GM19452 (cell line): ENCODE results near the gene PTPRT.

Source experiments
- ATAC-seq: cut with Tn5 transposase; IDR thresholded peaks from one replicate; pipeline ENCODE4 v1.9.1; 2021; ENCODE audit not compliant: unreplicated experiment

PTPRT gene

GRCh38 chr20:42581311-42581710 is 608.4 kb downstream of the PTPRT start:
- ATAC-seq = no peak

DNA sequence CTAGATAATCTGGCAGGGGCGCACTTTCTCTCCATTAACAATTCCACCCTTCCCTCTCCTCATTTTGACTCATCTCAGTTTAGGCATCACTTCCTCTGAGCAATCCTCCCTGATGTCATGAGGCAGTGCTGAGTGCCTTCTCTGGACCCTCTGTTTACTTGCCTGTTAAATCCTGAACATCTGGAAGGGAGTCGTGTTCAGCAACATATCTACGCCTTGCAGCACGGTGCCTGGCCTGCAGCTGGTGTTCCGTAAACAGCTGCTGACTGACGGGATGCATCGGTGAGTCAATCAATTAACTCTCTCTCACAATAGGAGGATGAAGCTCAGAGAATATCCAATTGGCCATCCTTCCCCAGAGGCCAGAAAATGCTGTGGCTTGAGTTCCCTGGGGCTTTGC is 613.5 kb downstream of the PTPRT start:
- ATAC-seq = no peak

DNA sequence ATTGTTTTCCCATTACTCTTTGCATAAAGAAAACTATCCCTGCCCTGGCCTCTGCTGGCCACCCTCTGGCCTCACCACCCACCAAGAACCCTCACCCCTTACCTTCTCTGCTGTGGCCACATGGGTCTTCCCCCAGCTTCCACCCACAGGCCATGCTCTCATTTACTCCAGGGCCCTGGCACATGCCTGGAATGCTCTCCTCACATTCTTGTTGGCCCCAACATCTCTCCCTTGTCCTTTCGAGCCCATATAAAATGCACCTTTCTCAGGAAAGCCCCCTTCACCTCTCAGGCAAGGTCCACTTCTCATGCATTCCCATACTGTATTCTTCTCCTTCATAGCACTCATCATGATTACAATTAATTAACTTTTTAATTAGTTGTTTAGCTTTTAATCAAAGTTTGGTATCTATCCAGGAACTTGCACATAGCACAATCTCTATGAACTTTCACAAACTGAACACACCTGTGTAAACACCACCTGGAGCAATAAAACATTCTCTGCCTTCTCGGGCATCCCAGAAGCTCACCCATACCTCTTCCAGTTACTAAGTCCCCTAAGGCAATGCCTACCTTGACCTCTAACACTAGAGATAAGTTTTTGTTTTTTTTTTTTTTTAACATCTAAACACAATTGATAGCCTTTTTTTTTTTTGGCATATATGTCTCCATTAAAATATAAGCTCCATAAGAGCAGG is 617.2 kb downstream of the PTPRT start:
- no peak for ATAC-seq

DNA sequence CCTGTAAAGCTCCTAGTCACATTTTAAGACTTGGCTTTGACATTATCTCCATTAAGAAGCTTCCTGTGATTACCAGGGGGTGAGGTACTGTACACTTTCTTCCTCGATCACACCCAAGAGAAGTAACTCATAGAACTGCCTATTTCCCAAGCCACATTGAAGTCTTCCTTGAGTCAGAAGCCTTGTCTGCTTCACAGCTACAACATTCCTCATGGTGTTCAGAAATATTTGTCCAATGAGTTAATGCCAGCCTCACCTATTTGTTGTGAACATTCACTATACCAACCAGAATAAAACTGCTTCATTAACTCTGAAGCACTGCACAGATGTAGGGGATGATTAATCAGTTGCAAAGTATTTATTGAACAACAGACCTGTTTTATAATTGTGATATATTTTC is 622.3 kb downstream of the PTPRT start:
- ATAC-seq = no peak

DNA sequence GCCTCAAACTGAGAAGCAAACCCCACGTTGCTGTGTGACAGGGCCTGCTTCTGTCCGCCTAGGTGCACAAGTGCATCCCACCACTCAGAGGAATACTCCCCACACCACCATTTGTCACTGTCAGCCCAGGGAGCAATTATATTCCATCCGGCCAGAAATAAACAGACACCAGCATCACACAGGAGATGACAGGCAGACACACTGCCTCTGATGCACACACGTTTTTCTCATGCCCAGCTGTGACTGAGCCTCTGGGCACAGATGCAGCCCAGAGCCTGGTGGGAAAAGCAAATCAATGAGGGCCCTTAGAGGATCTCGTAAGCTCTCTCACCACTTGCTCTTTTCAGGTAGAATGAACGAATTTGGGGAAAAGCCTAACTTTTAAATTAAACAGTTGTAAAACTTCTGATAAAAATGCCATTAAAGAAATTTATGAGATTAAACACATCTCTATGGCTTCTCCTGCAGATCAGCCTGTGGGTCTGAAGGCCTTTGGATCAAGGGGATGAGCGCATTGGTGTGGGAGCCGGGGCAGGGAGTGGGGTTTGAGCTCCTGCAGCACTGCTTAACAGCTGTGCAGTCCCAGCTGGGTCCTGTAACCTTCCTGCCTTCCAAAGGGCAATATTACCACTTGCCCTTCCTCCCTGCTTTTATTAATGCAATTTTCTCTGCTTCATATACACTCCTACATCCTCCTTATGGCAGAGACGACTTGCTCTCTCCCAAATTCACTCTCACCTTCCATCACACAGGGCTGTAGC is 624.3 kb downstream of the PTPRT start:
- no peak for ATAC-seq

DNA sequence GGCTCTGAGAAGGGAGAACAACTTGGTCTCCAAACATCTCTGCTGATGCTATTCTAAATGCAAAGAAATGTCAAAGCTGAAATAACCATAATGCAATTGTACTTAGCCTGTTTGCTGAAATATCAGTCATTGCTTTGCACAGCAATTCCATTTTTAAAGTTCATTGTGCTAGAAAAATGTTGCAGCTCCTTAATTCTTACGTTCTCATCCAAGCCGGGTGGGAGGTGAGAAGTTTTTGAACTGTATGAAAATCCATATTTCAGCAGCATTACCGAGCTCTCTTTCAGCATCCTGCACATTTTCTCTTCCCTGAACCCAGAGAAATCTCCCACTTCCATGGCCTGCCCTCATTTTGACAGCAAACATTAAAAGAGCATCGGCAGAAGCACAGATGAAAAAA is 630.0 kb downstream of the PTPRT start:
- no peak for ATAC-seq

GRCh38 chr20:42556575-42556974 is 633.1 kb downstream of the PTPRT start:
- ATAC-seq = no peak

DNA sequence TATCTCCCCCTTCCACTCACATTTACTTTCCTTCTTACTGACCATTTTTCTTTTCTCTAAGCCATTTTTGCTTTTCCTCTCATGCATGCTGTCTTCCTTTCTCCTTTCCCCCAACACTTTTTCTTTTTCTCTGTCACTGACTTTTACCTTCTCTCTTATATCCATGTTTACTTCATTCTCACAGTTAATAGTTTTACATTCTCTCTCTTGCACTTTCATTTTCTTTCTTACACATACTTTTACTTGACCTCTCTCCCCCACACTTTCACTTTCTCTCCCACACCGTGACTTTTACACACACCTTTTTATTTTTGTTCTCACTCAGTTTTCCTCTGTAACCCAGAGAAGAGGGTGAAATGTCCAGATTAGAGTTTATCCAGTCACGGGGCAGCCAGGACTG is 636.3 kb downstream of the PTPRT start:
- no peak for ATAC-seq

GRCh38 chr20:42549496-42549895 is 640.2 kb downstream of the PTPRT start:
- no peak for ATAC-seq

GRCh38 chr20:42544926-42545325 is 644.8 kb downstream of the PTPRT start:
- ATAC-seq = no peak

- ATAC-seq = no peak
Observed at GRCh38 chr20:42532831-42533230, 656.9 kb downstream of the PTPRT start.

DNA sequence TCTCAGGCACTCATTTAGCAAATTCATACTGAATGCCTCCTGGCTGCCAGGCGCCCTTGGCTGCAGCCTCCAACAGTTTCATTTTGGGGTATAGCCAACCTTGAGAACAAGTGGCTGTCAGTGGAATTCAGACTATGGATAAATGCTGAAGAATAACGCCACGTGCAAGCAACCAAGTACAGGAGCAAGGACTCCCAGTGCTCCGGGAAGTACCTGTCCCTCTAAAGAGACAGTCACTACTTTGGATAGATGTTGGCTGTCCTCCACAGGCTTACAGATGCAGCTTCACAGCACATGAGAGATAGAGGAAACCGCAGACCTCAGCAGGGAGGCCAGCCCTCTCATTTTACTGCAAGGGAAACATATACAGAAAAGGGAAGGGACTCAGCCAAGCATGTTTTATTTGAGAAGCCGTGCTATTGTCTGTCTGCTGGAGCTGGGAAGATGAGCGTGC is 658.2 kb downstream of the PTPRT start:
- no peak for ATAC-seq

- no peak for ATAC-seq
Observed at GRCh38 chr20:42530855-42531448, 658.8 kb downstream of the PTPRT start.

DNA sequence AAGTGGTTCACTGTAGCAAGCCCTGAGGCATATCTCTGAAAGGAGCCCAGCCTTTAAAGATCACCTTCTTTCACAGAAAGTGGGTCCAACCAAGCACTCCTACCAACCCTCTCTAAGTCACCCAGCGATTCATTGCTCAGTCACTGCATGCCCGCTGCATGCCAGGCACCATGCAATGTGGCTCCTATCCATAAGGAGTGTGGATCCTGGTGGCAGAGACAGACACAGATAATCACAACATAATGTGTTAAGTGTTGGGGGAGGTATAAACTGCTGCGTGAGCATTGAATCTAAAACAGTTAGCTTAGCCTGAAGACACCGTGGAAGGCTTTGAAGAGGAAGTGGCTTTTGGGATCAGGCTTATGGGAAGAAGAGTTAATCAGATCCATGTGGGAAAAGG is 659.5 kb downstream of the PTPRT start:
- no peak for ATAC-seq

- ATAC-seq = no peak
Observed at GRCh38 chr20:42524058-42524457, 665.6 kb downstream of the PTPRT start.

- no peak for ATAC-seq
Observed at GRCh38 chr20:42516692-42517091, 673.0 kb downstream of the PTPRT start.

GRCh38 chr20:42510686-42511085 is 679.0 kb downstream of the PTPRT start:
- no peak for ATAC-seq

- no peak for ATAC-seq
Observed at GRCh38 chr20:42507874-42508273, 681.8 kb downstream of the PTPRT start.

DNA sequence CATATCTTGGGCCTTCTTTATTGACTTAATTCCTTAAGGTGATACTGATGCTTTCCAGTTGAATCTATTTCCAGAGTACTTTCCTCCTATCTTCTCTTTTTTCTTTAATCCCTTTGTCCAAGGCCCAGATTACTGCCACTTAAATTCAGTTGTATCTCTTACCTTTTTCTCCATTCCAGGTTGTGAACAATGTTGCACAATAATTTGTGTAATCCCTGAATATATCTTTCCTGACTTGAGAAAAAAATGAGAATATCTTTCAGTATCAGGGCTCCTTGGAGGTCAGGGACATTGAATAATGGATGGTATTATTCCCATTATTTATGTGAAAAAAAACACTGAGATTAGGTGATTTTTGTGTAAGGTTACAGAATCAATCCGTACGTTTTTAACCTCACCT is 683.3 kb downstream of the PTPRT start:
- no peak for ATAC-seq

- no peak for ATAC-seq
Observed at GRCh38 chr20:42502591-42502990, 687.1 kb downstream of the PTPRT start.

- ATAC-seq = no peak
Observed at GRCh38 chr20:42496595-42496994, 693.1 kb downstream of the PTPRT start.

DNA sequence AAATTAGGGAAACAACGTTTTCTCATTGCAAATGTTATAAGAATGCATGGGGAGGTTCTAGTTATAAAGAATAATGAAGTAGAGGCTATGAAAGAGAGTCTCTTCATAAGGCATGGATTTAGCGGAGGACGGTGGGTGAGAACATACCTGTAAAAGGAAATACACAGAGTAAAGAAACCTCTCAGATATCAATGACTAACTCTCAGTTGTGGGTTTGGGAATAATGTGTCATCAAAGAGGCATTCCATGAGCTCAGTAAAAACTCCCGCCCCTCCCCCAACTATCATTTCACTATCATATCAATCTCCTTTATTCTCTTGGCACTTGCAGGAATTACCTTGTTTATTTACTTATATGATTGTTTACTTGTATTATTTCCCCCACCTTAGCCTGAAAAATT is 695.4 kb downstream of the PTPRT start:
- no peak for ATAC-seq
